Neural cell (in vitro differentiated cells): ENCODE results near the gene GNAS. TPM values are rescaled to one million over a fixed set of nuclear protein-coding genes. Genes with fewer than 3 reads are reported as not detected.

Experiments
- H2AFZ ChIP-seq: fragments of 200-600, 300-800 bp; sonication (generic), shearing (Covaris generic); 2 replicates; pipeline ENCODE4 v1.6.0; 2014; ENCODE audit warnings: low read depth, mild to moderate bottlenecking, antibody characterized with exemption, low read length, moderate library complexity
- H3F3A ChIP-seq: fragments of 200-600 bp; shearing (Covaris generic); 2 replicates; pipeline ENCODE4 v1.6.1; 2016; ENCODE audit warnings: mild to moderate bottlenecking, moderate library complexity, mixed read lengths, antibody characterized with exemption, low read length; ENCODE audit not compliant: insufficient read depth, poor library complexity, severe bottlenecking
- H3K27ac ChIP-seq: fragments of 200-600, 300-800 bp; sonication (generic), shearing (Covaris generic); 2 replicates; pipeline ENCODE4 v1.5.1; 2014; ENCODE audit warnings: mild to moderate bottlenecking, low read length, moderate library complexity
- H3K27me3 ChIP-seq: fragments of 300-800, 200-600 bp; sonication (generic), shearing (Covaris generic); 2 replicates; pipeline ENCODE4 v1.6.0; 2014; ENCODE audit warnings: mild to moderate bottlenecking, low read depth, low read length, moderate library complexity; ENCODE audit not compliant: insufficient read depth
- H3K36me3 ChIP-seq: fragments of 300-800, 200-600 bp; sonication (generic), shearing (Covaris generic); 2 replicates; pipeline ENCODE4 v1.5.1; 2014; ENCODE audit warnings: mild to moderate bottlenecking, antibody characterized with exemption, low read length, moderate library complexity; ENCODE audit not compliant: insufficient read depth
- H3K4me2 ChIP-seq: fragments of 300-800, 200-600 bp; sonication (generic), shearing (Covaris generic); 2 replicates; pipeline ENCODE4 v1.6.0; 2014; ENCODE audit warnings: mild to moderate bottlenecking, low read length
- H3K4me3 ChIP-seq: fragments of 300-800, 200-600 bp; sonication (generic), shearing (Covaris generic); 2 replicates; pipeline ENCODE4 v1.5.1; 2014; ENCODE audit warnings: mild to moderate bottlenecking, low read length, moderate library complexity
- H3K79me2 ChIP-seq: fragments of 200-600 bp; shearing (Covaris generic); replicated peaks from 2 replicates; pipeline ENCODE4 v1.6.0; 2014; ENCODE audit warnings: mild to moderate bottlenecking, low read length, moderate library complexity; ENCODE audit not compliant: insufficient read depth
- H3K9ac ChIP-seq: fragments of 300-800, 200-600 bp; sonication (generic), shearing (Covaris generic); 2 replicates; pipeline ENCODE4 v1.6.1; 2016; ENCODE audit warnings: mild to moderate bottlenecking, low read length, mixed read lengths
- H3K9me2 ChIP-seq: fragments of 200-600 bp; shearing (Covaris generic); 2 replicates; pipeline ENCODE4 v1.6.1; 2016; ENCODE audit warnings: mild to moderate bottlenecking, low read length, mixed read lengths; ENCODE audit not compliant: insufficient read depth
- H3K9me3 ChIP-seq: fragments of 200-600, 300-800 bp; sonication (generic), shearing (Covaris generic); 2 replicates; pipeline ENCODE4 v1.6.1; 2016; ENCODE audit warnings: mild to moderate bottlenecking, mixed run types, low read length, moderate library complexity, mixed read lengths
- H4K20me1 ChIP-seq: fragments of 200-600 bp; shearing (Covaris generic); 2 replicates; pipeline ENCODE4 v1.6.1; 2016; ENCODE audit warnings: mild to moderate bottlenecking, mixed run types; ENCODE audit not compliant: insufficient read depth
- CTCF ChIP-seq: fragments of 450-650 bp; IDR thresholded peaks from 2 replicates; pipeline ENCODE4 v1.5.1; 2014; ENCODE audit warnings: antibody characterized with exemption, mild to moderate bottlenecking, moderate library complexity; ENCODE audit not compliant: poor library complexity, severe bottlenecking
- EP300 ChIP-seq: fragments of 450-650 bp; conservative IDR thresholded peaks from 2 replicates; pipeline ENCODE4 v1.6.1; 2014; ENCODE audit warnings: antibody characterized with exemption, mild to moderate bottlenecking, moderate library complexity; ENCODE audit not compliant: poor library complexity, severe bottlenecking
- EZH2 ChIP-seq: fragments of 200-600, 300-800 bp; shearing (Covaris generic), sonication (generic); IDR thresholded peaks from 2 replicates; pipeline ENCODE4 v1.6.1; 2014; ENCODE audit warnings: antibody characterized with exemption, low read length, borderline replicate concordance, mild to moderate bottlenecking; ENCODE audit not compliant: insufficient read depth, poor library complexity, severe bottlenecking
- MXI1 ChIP-seq: fragments of 450-650 bp; conservative IDR thresholded peaks from 2 replicates; pipeline ENCODE4 v1.6.1; 2014; ENCODE audit warnings: antibody characterized with exemption, mild to moderate bottlenecking; ENCODE audit not compliant: poor library complexity, severe bottlenecking
- POLR2AphosphoS5 ChIP-seq: IDR thresholded peaks from 2 replicates; pipeline ENCODE4 v1.6.1; 2012
- RAD21 ChIP-seq: fragments of 450-650 bp; conservative IDR thresholded peaks from 2 replicates; pipeline ENCODE4 v1.6.1; 2014; ENCODE audit warnings: antibody characterized with exemption, mild to moderate bottlenecking, moderate library complexity
- SMC3 ChIP-seq: fragments of 450-650 bp; conservative IDR thresholded peaks from 2 replicates; pipeline ENCODE4 v1.6.1; 2014; ENCODE audit warnings: antibody characterized with exemption, mild to moderate bottlenecking, moderate library complexity; ENCODE audit not compliant: poor library complexity
- TAF1 ChIP-seq: IDR thresholded peaks from 2 replicates; pipeline ENCODE4 v1.6.1; 2012; ENCODE audit warnings: low read depth
- polyA plus RNA-seq: library from polyadenylated mRNA; depleted of rRNA; stranded (reverse); fragments of >200 nt; gene quantifications from 2 replicates; pipeline ENCODE4 v1.2.3, GENCODE V29; 2014
- TF ChIP-seq, protein P1 (sequence below): IDR thresholded peaks from 2 replicates; pipeline ENCODE4 v1.6.1; 2012; ENCODE audit warnings: borderline replicate concordance

The GNAS gene
- polyA plus RNA-seq, 1 donor from 2014 or later = 958 TPM

DNA sequence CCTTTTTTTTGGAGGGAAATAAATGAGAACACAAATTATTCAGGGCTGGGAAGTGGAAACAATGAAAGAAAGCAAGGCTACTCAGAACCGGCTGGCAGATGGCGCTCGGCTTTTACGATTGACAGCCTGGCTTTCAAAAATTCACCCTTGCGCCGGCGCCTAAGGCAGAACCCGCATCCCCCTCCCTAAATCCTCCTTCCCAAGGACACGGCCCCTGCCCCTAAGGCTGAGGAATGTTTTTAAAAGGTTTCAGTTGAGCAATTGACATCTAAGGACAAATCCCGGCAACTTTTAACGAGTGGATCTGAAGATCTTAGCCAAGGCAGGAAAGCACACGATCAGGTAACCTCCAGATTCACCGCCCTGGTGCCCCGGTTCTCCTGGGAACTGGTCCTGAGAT lies 16.3 kb downstream of the GNAS start:
- H3K9me2 ChIP-seq = no peaks in the 10 kb centered on the region
- no peaks in the 10 kb centered on the region for H3K36me3 ChIP-seq
- no peaks in the 10 kb centered on the region for H3F3A ChIP-seq
- no peak overlapping the region for H3K4me2 ChIP-seq
- H3K4me3 ChIP-seq = no peak overlapping the region
- TF ChIP-seq SMC3 = peak; percentile 77
- TF ChIP-seq CTCF = peak; percentile 63
- peak; percentile 75 for TF ChIP-seq RAD21
- TF ChIP-seq MXI1 = no peak
- no peaks in the 10 kb centered on the region for H3K79me2 ChIP-seq
- no peak overlapping the region for H3K9ac ChIP-seq
- no peak overlapping the region for H3K27ac ChIP-seq
- H3K27me3 ChIP-seq = no peaks in the 10 kb centered on the region
- H4K20me1 ChIP-seq = no peaks in the 10 kb centered on the region
- H2AFZ ChIP-seq = no peak overlapping the region
- no peaks in the 10 kb centered on the region for H3K9me3 ChIP-seq

GRCh38 chr20:58869662-58870227 lies 17.2 kb downstream of the GNAS start:
- H3K4me3 ChIP-seq = no peak overlapping the region
- no peak overlapping the region for H3K27ac ChIP-seq
- H3K9ac ChIP-seq = no peak overlapping the region
- H3K9me2 ChIP-seq = no peaks in the 10 kb centered on the region
- no peaks in the 10 kb centered on the region for H3K79me2 ChIP-seq
- no peaks in the 10 kb centered on the region for H3K27me3 ChIP-seq
- H3K36me3 ChIP-seq = no peaks in the 10 kb centered on the region
- no peaks in the 10 kb centered on the region for H4K20me1 ChIP-seq
- H2AFZ ChIP-seq = no peak overlapping the region
- no peaks in the 10 kb centered on the region for H3F3A ChIP-seq
- H3K9me3 ChIP-seq = no peaks in the 10 kb centered on the region
- H3K4me2 ChIP-seq = no peak overlapping the region
- TF ChIP-seq RAD21 = no peak
- TF ChIP-seq TAF1 = no peak
- TF ChIP-seq POLR2AphosphoS5 = no peak
- TF ChIP-seq, protein P1, sequence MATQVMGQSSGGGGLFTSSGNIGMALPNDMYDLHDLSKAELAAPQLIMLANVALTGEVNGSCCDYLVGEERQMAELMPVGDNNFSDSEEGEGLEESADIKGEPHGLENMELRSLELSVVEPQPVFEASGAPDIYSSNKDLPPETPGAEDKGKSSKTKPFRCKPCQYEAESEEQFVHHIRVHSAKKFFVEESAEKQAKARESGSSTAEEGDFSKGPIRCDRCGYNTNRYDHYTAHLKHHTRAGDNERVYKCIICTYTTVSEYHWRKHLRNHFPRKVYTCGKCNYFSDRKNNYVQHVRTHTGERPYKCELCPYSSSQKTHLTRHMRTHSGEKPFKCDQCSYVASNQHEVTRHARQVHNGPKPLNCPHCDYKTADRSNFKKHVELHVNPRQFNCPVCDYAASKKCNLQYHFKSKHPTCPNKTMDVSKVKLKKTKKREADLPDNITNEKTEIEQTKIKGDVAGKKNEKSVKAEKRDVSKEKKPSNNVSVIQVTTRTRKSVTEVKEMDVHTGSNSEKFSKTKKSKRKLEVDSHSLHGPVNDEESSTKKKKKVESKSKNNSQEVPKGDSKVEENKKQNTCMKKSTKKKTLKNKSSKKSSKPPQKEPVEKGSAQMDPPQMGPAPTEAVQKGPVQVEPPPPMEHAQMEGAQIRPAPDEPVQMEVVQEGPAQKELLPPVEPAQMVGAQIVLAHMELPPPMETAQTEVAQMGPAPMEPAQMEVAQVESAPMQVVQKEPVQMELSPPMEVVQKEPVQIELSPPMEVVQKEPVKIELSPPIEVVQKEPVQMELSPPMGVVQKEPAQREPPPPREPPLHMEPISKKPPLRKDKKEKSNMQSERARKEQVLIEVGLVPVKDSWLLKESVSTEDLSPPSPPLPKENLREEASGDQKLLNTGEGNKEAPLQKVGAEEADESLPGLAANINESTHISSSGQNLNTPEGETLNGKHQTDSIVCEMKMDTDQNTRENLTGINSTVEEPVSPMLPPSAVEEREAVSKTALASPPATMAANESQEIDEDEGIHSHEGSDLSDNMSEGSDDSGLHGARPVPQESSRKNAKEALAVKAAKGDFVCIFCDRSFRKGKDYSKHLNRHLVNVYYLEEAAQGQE = no peak
- TF ChIP-seq EP300 = no peak
- no peak for TF ChIP-seq MXI1
- TF ChIP-seq EZH2 = no peak
- TF ChIP-seq CTCF = no peak
- TF ChIP-seq SMC3 = no peak
